CD8-positive, alpha-beta memory T cell (primary cell): ENCODE results near the gene MAP3K5. TPM values are rescaled to one million over a fixed set of nuclear protein-coding genes. Genes with fewer than 3 reads are reported as not detected.

Experiments used
- polyA plus RNA-seq: library from polyadenylated mRNA; unstranded; fragments of 300-500 nt; fragmentation: Illumina TruSeq; gene quantifications from one replicate; pipeline ENCODE4 v1.2.3, GENCODE V29; 2021
- total RNA-seq, 2 experiments: library from RNA; stranded (reverse); gene quantifications; one replicate each; pipeline ENCODE4 v1.2.3, GENCODE V29; 2021

The MAP3K5 gene
- total and polyA plus RNA-seq, 3 experiments from 2014 or later = 12.6 to 19.9 (median 12.9) TPM

Other genes starting within 250 kb of the MAP3K5 start
- under 1 TPM; 0.50 to 0.51 TPM for gene MAP7, start 242.1 kb downstream of the MAP3K5 start, total RNA-seq
- 0.52 TPM for gene MAP7, start 242.1 kb downstream of the MAP3K5 start, polyA plus RNA-seq
- gene PEX7, start 30.1 kb upstream of the MAP3K5 start, total RNA-seq = 1 to 10 TPM; 4.8 to 5.5 TPM
- 4.9 TPM for gene PEX7, start 30.1 kb upstream of the MAP3K5 start, polyA plus RNA-seq
- gene SLC35D3, start 129.8 kb upstream of the MAP3K5 start, total RNA-seq = not detected
- not detected for gene SLC35D3, start 129.8 kb upstream of the MAP3K5 start, polyA plus RNA-seq